TTC549 (cell line): ENCODE measurements around the gene FAM181B.

Experiments
- FAIRE-seq: peaks from 2 replicates; lab custom pipeline; 2012; peaks lifted over from hg19 to GRCh38; lab: Jason Lieb, UNC

Gene FAM181B, protein sequence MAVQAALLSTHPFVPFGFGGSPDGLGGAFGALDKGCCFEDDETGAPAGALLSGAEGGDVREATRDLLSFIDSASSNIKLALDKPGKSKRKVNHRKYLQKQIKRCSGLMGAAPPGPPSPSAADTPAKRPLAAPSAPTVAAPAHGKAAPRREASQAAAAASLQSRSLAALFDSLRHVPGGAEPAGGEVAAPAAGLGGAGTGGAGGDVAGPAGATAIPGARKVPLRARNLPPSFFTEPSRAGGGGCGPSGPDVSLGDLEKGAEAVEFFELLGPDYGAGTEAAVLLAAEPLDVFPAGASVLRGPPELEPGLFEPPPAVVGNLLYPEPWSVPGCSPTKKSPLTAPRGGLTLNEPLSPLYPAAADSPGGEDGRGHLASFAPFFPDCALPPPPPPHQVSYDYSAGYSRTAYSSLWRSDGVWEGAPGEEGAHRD

GRCh38 chr11:82733444-82734119 lies at the start of gene FAM181B:
Gene FAM181B, minus strand, starts transcription at chr11:82733864. Its CDS starts 135 bp downstream, at chr11:82733729.
- no peak for FAIRE-seq

- no peak for FAIRE-seq
Observed at GRCh38 chr11:82782825-82783374, 49.2 kb upstream of the FAM181B start.

- no peak for FAIRE-seq
Observed at GRCh38 chr11:82778776-82779175, 45.1 kb upstream of the FAM181B start.

GRCh38 chr11:82776377-82776776 lies 42.7 kb upstream of the FAM181B start:
- FAIRE-seq, result no peak

- no peak for FAIRE-seq
Observed at GRCh38 chr11:82775736-82776346, 42.2 kb upstream of the FAM181B start.

- no peak for FAIRE-seq
Observed at GRCh38 chr11:82775218-82775617, 41.6 kb upstream of the FAM181B start.

- FAIRE-seq, result no peak
Observed at GRCh38 chr11:82771781-82772180, 38.1 kb upstream of the FAM181B start.

DNA sequence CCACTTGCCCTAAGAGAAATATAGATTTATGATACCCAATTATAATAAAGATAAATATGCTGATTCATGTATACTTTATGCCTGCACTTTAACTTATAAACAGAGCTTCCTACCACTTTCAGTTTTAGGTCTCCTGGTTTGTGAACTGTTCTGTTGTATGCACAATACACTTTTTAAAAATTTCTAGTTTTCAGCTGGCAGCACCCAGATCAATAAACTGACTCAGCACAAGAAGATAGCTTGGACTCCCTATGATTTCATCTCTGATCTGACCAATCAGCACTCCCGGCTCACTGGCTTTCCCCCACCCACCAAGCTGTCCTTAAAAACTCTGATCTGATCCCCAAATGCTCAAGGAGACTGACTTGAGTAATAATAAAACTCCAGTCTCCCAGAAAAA lies 33.5 kb upstream of the FAM181B start:
- FAIRE-seq, result no peak

- FAIRE-seq, result no peak
Observed at GRCh38 chr11:82765466-82766034, 31.9 kb upstream of the FAM181B start.

- no peak for FAIRE-seq
Observed at GRCh38 chr11:82763167-82763566, 29.5 kb upstream of the FAM181B start.

GRCh38 chr11:82759649-82760048 lies 26.0 kb upstream of the FAM181B start:
- no peak for FAIRE-seq

GRCh38 chr11:82757660-82758357 lies 24.1 kb upstream of the FAM181B start:
- FAIRE-seq, result no peak

DNA sequence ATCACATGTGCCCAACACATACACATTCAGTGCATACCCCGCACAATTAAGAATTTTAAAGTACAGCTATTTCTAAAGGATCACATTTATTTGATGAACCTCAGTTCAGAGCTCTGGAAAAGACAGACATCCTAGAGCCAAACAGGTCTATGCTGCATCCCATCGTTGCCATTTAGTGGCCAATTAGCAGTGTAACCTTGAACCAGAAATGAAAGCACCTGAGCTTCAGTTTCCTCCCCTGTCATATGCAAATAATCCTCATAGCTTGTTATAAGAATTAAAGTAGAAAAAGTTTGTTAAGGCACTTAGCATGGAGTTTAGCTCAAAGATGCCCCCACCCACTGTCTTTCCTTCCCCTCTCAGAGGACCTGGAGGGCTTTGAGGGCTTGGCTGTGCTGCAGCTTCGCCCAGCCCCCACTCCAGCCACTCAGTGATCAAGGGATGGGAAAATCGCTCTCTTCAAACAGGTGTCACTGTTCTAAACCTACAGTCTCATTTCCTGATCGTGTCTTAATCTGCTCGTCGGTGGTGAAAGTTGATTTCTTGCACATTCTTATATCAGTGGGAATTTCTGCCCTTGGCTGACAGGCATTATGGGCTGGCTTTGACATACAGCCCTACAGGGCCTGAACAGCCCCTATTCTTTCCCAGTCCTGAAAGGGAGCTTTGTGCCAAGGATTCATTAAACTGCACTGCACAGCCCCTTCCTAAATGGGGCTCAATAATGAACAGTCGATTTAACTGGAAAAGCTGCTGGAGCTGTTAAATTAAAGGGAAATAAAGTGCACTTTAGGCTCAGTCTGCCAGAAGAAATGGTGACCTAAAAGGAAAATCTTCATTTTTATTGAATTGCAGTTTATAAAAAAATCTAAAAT lies 23.3 kb upstream of the FAM181B start:
- FAIRE-seq, result no peak

- FAIRE-seq, result no peak
Observed at GRCh38 chr11:82754410-82754809, 20.7 kb upstream of the FAM181B start.

- FAIRE-seq, result no peak
Observed at GRCh38 chr11:82753921-82754320, 20.3 kb upstream of the FAM181B start.

DNA sequence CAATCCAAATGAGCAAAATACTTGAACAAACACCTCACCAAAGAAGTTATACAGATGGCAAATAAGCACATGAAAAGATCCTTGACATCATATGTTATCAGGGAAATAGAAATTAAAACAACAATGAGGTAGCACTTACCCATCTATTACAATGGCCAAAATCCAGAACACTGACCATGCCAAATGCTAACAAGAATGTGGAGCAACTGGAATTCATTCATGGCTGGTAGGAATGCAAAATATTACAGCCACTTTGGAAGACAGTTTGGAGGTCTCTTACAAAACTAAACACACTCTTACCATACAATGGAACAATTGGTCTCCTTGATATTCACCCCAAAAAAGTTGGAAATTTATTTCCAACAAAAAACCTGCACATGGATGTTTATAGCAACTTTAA lies 19.1 kb upstream of the FAM181B start:
- FAIRE-seq, result no peak

GRCh38 chr11:82750643-82751139 lies 17.0 kb upstream of the FAM181B start:
- FAIRE-seq, result no peak

DNA sequence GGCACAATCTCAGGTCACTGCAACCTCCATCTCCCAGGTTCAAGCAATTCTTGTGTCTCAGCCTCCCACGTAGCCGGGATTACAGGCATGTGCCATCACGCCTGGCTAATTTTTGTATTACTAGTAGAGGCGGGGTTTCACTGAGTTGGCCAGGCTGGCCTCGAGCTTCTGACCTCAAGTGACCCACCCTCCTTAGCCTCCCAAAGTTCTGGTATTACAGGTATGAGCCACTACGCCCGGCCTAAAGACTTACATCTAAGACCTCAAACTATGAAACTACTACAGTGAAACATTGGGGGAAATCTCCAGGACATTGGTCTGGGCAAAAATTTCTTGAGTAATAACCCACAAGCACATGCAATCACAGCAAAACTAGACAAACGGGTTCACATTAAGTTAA lies 13.8 kb upstream of the FAM181B start:
- no peak for FAIRE-seq

- FAIRE-seq, result no peak
Observed at GRCh38 chr11:82738091-82738490, 4.4 kb upstream of the FAM181B start.

- FAIRE-seq, result no peak
Observed at GRCh38 chr11:82734120-82734479, 436 bp upstream of the FAM181B start.
